LNCAP (cell line): ENCODE measurements around the gene DDC.

Experiments
- CTCF ChIP-seq: fragments of 450-650 bp; IDR thresholded peaks from 2 replicates; pipeline ENCODE4 v1.5.1; 2017; ENCODE audit warnings: mild to moderate bottlenecking

Gene DDC

DNA sequence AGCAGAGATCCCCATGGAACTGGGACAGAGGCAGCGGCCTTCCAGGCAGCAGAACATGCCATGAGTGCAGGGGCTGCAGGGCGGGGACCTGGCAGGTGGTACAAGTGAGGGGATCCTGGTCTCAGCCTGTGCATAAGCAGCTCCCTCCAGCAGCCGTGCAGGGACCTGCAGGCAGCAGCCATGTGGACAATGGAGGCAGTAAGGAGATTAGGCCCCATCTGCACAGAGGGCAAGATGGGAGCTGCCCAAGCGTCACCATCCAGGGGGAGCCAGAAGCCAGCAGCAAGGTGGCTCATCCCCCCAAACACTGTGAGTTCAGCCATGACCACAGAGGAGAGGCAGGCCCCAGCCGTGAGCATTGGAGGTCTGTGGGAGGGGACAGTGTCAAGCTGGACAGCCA, 3.1 kb downstream of the DDC start:
- no peak for TF ChIP-seq CTCF

DNA sequence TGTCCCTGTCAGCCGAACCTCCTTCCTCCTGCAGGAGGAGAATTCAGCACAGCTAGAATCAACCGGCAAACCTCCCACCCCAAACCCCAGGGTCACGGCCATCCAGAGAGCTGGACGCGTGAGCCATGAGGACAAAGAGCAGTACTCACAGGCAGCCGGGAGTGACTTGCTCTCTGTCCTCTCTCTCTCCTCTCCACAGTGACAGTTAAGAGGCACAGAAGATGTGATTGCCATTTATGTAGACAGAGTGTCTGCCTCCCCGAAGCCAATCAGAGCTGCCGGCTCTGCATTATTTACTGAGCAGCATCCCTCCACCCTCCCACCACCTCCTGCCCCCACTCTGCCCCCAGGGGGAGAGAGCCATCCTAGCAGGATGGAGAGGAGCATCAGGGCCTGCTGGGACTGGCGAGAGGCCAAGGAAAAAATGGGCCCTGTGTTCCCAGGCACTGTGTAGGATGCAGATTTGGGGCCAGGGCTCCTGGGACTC, 4.3 kb downstream of the DDC start:
- TF ChIP-seq CTCF = no peak

- TF ChIP-seq CTCF = no peak
Measured at GRCh38 chr7:50559881-50560280, 5.3 kb downstream of the DDC start.

DNA sequence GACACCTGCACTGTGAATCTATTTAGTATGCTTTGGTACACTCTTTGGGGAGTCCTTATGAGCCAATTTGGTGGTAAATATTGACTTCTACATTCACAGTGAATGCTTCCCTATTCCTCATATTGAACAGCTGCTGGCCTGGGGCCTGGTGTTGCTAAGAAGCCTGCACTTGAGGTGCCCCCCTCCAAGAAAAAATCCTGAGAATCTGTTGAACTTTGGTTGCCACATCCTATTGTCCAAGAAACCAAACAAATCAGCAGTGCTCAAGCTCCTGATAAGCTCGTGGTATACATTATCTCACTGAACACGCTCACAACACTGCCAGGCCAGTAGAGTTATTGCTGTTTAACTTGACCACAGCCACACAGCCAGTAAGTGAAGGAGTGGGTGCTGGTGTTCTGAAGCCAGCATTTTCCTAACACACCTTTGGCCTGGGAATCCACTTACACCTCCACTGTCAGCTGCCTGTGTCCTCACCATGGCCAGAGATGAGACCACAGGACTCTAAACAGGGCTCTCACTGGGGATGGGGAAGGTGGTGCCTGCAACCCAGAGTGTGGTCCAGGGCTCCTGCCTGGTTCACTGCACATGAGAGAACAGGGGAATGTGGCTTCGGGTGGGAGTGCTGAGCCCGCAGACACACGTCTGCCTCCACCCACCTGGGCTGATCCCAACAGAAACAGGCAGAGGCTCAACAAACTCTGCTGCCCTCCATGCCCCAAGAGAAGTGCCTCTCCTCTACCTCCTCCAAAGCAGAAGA, 6.7 kb downstream of the DDC start:
- TF ChIP-seq CTCF = no peak

DNA sequence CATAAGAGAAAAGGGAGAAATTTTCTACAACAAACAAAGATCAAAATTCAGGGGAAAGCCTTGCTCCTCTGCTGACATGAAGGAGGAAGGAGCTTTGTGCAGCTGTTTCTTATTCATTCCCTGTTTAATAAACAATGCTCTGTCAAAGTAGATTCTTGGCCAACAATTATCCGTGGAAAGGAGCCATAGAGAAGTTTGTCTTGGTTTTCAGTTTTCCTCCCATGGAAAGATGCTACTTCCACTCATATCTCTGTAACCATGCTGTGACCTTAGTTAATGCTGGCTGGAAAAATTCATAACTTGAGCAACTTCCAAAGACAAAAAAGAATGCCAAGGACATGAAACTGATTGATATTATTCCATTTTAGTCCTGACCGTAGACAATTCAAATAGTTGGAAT, 8.1 kb downstream of the DDC start:
- no peak for TF ChIP-seq CTCF

DNA sequence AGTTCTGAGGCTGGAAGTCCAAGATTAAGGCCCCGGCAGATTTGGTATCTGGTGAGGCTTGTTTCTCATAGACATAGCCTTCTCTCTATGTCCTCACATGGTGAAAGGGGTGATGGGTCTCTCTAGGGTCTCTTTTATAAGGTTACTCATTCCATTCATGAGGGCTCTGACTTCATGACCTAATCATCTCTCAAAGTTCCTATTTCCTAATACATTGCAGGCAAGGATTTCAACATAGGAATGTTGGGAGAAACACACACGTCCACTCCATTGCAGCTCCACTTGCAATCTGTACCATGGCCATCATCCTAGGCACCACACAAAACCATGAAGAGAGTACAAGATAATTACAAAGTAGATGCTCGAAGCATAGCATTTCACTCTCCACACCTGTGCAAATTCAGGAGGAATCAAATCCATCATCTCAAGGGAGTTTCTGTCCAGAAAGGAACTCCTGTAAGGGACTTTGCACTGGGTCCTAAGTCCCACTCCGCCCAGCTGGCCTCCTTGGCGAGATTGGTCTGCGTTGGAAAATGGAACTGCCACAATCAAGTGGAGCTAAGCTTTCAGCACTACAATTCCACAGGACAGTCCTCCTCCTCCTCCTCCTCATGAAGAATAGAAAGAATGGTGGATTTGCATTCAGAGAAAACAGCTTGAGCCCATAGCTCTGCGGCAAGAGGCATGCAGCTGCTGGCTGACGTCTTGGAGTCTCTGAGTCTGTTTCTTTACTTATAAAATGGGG, 8.8 kb downstream of the DDC start:
- no peak for TF ChIP-seq CTCF

DNA sequence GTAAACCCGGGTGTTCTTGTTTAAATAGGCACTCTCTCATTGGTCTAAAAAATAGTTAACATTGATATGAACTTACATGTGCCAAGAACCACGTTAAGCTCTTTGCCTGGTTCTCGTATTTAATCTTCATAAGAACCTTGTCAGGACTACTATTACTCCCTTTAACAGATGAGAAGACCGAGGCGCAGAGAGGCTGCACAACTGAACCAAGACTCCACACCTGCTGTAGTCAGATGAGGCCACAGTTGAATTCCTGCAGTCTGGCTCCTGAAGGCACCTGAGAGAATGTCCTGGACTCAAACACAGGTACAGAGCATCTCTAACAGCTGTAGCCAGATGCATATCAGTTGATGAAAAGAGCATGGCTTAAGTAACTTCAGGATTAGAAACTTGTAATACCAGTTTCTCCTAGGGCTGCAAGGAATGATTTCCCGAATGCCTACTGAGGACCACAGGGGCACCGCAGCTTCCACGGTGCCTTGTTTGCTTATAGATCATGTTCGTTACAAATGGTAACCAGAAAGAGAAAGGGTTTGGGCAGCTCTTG, 9.5 kb downstream of the DDC start:
- TF ChIP-seq CTCF = no peak
